ENCODE results near the gene LKAAEAR1.

The LKAAEAR1 gene

GRCh38 chr20:64065062-64065973, 18.9 kb downstream of the LKAAEAR1 start:
- DNase-seq (ENCODE audit: low spot score): no peak

- DNase-seq (ENCODE audit: low spot score): peak; percentile 89
Observed at GRCh38 chr20:64064145-64064698, 20.0 kb downstream of the LKAAEAR1 start.

GRCh38 chr20:64063389-64064144, 20.6 kb downstream of the LKAAEAR1 start:
- no peak for DNase-seq (ENCODE audit: low spot score)

GRCh38 chr20:64062596-64063388, 21.4 kb downstream of the LKAAEAR1 start, which contains the start of gene TCEA2:
Gene TCEA2 (plus strand): TSS chr20:64063198. CDS start chr20:64063313, 115 bp downstream.
- DNase-seq (ENCODE audit: low spot score): peak; percentile 98

- DNase-seq (ENCODE audit: low spot score): no peak
Observed at GRCh38 chr20:64062276-64062595, 22.0 kb downstream of the LKAAEAR1 start.

- DNase-seq (ENCODE audit: low spot score): no peak
Observed at GRCh38 chr20:64058536-64058935, 25.7 kb downstream of the LKAAEAR1 start.

- DNase-seq (ENCODE audit: low spot score): peak; percentile 85
Observed at GRCh38 chr20:64057628-64058498, 26.3 kb downstream of the LKAAEAR1 start.

GRCh38 chr20:64056889-64057627, 27.1 kb downstream of the LKAAEAR1 start:
- no peak for DNase-seq (ENCODE audit: low spot score)

GRCh38 chr20:64056639-64056888, 27.6 kb downstream of the LKAAEAR1 start:
- DNase-seq (ENCODE audit: low spot score): no peak

GRCh38 chr20:64055893-64056638, 28.1 kb downstream of the LKAAEAR1 start:
- DNase-seq (ENCODE audit: low spot score): no peak

- DNase-seq (ENCODE audit: low spot score): no peak
Observed at GRCh38 chr20:64055396-64055892, 28.8 kb downstream of the LKAAEAR1 start.

GRCh38 chr20:64053841-64054661, 30.1 kb downstream of the LKAAEAR1 start:
- no peak for DNase-seq (ENCODE audit: low spot score)

GRCh38 chr20:64052987-64053840, 31.0 kb downstream of the LKAAEAR1 start:
- no peak for DNase-seq (ENCODE audit: low spot score)

GRCh38 chr20:64052326-64052722, 31.9 kb downstream of the LKAAEAR1 start:
- no peak for DNase-seq (ENCODE audit: low spot score)

GRCh38 chr20:64051561-64052325, 32.5 kb downstream of the LKAAEAR1 start:
- no peak for DNase-seq (ENCODE audit: low spot score)

GRCh38 chr20:64051033-64051452, 33.2 kb downstream of the LKAAEAR1 start:
- DNase-seq (ENCODE audit: low spot score): no peak

Measured in AG08396 (cell line).